Stimulated activated CD4-positive, alpha-beta T cell treated with anti-CD3 and anti-CD28 coated beads, Interleukin-1b, Interleukin-23, amount 100 ng/mL, for 24 hours (primary cell): ENCODE results near the gene TEX14.
A peak's percentile ranks its signal among the peaks of the same experiment; 100 is the strongest.
"Not testable (repeated sequence)": the region's sequence is repeated elsewhere in the genome, so short reads cannot be mapped to it uniquely, and the experiment has no call there.

Experiments used
- DNase-seq, 4 experiments: peaks; one replicate each; pipeline ENCODE4 v3.0.0-alpha.2; 2020; ENCODE audit warnings: low read depth in 4 of 4, low spot score in 1 of 4

TEX14 gene

GRCh38 chr17:58658804-58659713 lies 32.8 kb downstream of the TEX14 start:
- peak; percentile 56 to 64 (median 62) for DNase-seq

GRCh38 chr17:58657962-58658803 lies 33.7 kb downstream of the TEX14 start:
- DNase-seq, result not testable (repeated sequence)

- no peak for DNase-seq
Measured at GRCh38 chr17:58648236-58648635, 43.6 kb downstream of the TEX14 start.

GRCh38 chr17:58643147-58643546 lies 48.7 kb downstream of the TEX14 start:
- no peak for DNase-seq

- DNase-seq, result no peak
Measured at GRCh38 chr17:58641887-58642311, 49.9 kb downstream of the TEX14 start.

GRCh38 chr17:58640202-58640601 lies 51.6 kb downstream of the TEX14 start:
- DNase-seq, result no peak

- DNase-seq, result no peak
Measured at GRCh38 chr17:58639681-58640080, 52.2 kb downstream of the TEX14 start.

- DNase-seq, result no peak
Measured at GRCh38 chr17:58637011-58637570, 54.8 kb downstream of the TEX14 start.

- DNase-seq, result no peak
Measured at GRCh38 chr17:58632324-58633314, 59.2 kb downstream of the TEX14 start.

- DNase-seq, result peak; percentile 89 to 91 (median 90)
Measured at GRCh38 chr17:58631523-58632323, 60.1 kb downstream of the TEX14 start.

- peak in 3 of 4 experiments; percentile 13 to 26 (median 16) for DNase-seq
Measured at GRCh38 chr17:58630883-58631522, 60.8 kb downstream of the TEX14 start.

GRCh38 chr17:58626905-58627304 lies 64.9 kb downstream of the TEX14 start:
- DNase-seq, result no peak

- DNase-seq, result no peak
Measured at GRCh38 chr17:58624751-58625150, 67.1 kb downstream of the TEX14 start.

GRCh38 chr17:58621174-58621573 lies 70.7 kb downstream of the TEX14 start:
- DNase-seq, result no peak

GRCh38 chr17:58618336-58618735 lies 73.5 kb downstream of the TEX14 start:
- no peak for DNase-seq

GRCh38 chr17:58617563-58617962 lies 74.3 kb downstream of the TEX14 start:
- DNase-seq, result no peak

- no peak for DNase-seq
Measured at GRCh38 chr17:58615768-58616659, 75.8 kb downstream of the TEX14 start.

GRCh38 chr17:58614859-58615459 lies 76.9 kb downstream of the TEX14 start:
- DNase-seq, result no peak
